NT2/D1 (cell line): ENCODE data around the gene TSPAN16.

Experiments used
- YY1 ChIP-seq: IDR thresholded peaks from 2 replicates; pipeline ENCODE4 v1.6.1; 2011; ENCODE audit not compliant: insufficient read length, insufficient read depth
- ZNF274 ChIP-seq: IDR thresholded peaks from 2 replicates; pipeline ENCODE4 v1.6.1; 2011; ENCODE audit warnings: mild to moderate bottlenecking, low read depth, low read length

- TF ChIP-seq ZNF274 (no peak), YY1 (no peak)
Measured at GRCh38 chr19:11355160-11356073, 59.5 kb downstream of the TSPAN16 start, which contains the start of gene PLPPR2.
